Mammary epithelial cell (primary cell): Measurements from ENCODE around the gene PTCD2.

Experiments used
- CTCF ChIP-seq, 2 donors: IDR thresholded peaks in 1 of 2; conservative IDR thresholded peaks in 1 of 2; 2 replicates each; pipeline ENCODE4 v1.5.1; 2011 to 2012; ENCODE audit warnings: inconsistent platforms in 2 of 2, low read length in 2 of 2, mild to moderate bottlenecking in 2 of 2, control low read depth in 1 of 2, low read depth in 1 of 2; ENCODE audit not compliant: insufficient read depth in 1 of 2; ENCODE audit errors: extremely low read depth in 1 of 2
- EZH2 ChIP-seq: IDR thresholded peaks from 2 replicates; pipeline ENCODE4 v1.6.1; 2012; ENCODE audit warnings: low read length, inconsistent platforms, borderline replicate concordance

GRCh38 chr5:72364951-72365350 lies 44.8 kb downstream of the PTCD2 start:
- TF ChIP-seq CTCF (conservative IDR thresholded peaks at IDR 0.05 in 1 of 2, IDR thresholded peaks at IDR 0.05 in 1 of 2; ENCODE audit: extremely low read depth in 1 of 2, insufficient read depth in 1 of 2, low read depth in 1 of 2, low read length in 2 of 2): no peak
- TF ChIP-seq EZH2: no peak
